Gastrocnemius medialis (tissue), 4 donors: ENCODE results near the gene DIP2A.

Experiments used
- POLR2A ChIP-seq, 2 donors: fragments of 450-650 bp; IDR thresholded peaks; one replicate each; pipeline ENCODE4 v1.6.1; 2017; ENCODE audit warnings: antibody characterized with exemption in 2 of 2, mild to moderate bottlenecking in 2 of 2, moderate library complexity in 2 of 2
- TF ChIP-seq, protein P1 (sequence below), 5 experiments: fragments of 450-650 bp in 3 of 5; fragments of 200-600 bp in 2 of 5; sonication (generic) in 2 of 5; IDR thresholded peaks in 4 of 5; conservative IDR thresholded peaks in 1 of 5; 1 replicate in 4 of 5; 2 replicates in 1 of 5; pipeline ENCODE4 v1.5.1; 2016 to 2019; ENCODE audit warnings: antibody characterized with exemption in 5 of 5, mild to moderate bottlenecking in 3 of 5, moderate library complexity in 3 of 5

DNA sequence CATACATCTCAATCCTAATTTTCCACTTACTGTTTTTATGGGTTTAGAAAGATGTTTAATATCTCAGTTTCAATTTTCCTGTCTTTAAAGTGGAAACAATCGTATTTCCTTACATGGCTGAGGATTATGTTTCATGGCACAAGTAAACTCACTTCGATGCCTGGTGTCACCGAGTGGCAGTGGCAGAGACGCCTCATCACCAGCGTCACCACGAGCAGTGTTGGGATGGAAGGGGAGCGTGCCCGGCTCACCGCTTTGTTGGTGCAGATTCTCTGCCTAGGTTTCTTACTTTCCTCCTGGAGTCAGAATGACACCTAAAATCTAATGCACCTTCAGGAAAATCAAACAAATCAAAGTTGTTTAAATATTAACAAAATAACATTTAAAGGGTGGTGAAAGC is 48.2 kb upstream of the DIP2A start:
- TF ChIP-seq POLR2A (IDR thresholded peaks at IDR 0.05) = no peak
- TF ChIP-seq, protein P1, sequence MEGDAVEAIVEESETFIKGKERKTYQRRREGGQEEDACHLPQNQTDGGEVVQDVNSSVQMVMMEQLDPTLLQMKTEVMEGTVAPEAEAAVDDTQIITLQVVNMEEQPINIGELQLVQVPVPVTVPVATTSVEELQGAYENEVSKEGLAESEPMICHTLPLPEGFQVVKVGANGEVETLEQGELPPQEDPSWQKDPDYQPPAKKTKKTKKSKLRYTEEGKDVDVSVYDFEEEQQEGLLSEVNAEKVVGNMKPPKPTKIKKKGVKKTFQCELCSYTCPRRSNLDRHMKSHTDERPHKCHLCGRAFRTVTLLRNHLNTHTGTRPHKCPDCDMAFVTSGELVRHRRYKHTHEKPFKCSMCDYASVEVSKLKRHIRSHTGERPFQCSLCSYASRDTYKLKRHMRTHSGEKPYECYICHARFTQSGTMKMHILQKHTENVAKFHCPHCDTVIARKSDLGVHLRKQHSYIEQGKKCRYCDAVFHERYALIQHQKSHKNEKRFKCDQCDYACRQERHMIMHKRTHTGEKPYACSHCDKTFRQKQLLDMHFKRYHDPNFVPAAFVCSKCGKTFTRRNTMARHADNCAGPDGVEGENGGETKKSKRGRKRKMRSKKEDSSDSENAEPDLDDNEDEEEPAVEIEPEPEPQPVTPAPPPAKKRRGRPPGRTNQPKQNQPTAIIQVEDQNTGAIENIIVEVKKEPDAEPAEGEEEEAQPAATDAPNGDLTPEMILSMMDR (IDR thresholded peaks at IDR 0.05 in 4 of 5, conservative IDR thresholded peaks at IDR 0.05 in 1 of 5) = no peak
